ENCODE data around the gene WNK2.
"Not testable (repeated sequence)": the region's sequence is repeated elsewhere in the genome, so short reads cannot be mapped to it uniquely, and the experiment has no call there.

WNK2 gene

GRCh38 chr9:93247099-93247865 is 63.3 kb downstream of the WNK2 start:
- no peak overlapping the region for H3K4me3 ChIP-seq (ENCODE audit: insufficient read depth, low read depth, low read length, poor library complexity, severe bottlenecking)
- no peaks in the 10 kb centered on the region for H3K36me3 ChIP-seq (ENCODE audit: control insufficient read depth, insufficient read depth, low read length)
- H3K4me1 ChIP-seq (ENCODE audit: control insufficient read depth, insufficient read depth, low read length, poor library complexity, severe bottlenecking) = no peaks in the 10 kb centered on the region
- H3K9me3 ChIP-seq (ENCODE audit: control insufficient read depth, low read length) = no peaks in the 10 kb centered on the region
- no peak for DNase-seq
- no peaks in the 10 kb centered on the region for H3K27me3 ChIP-seq (replicated peaks; ENCODE audit: control insufficient read depth, insufficient read depth, low read length, poor library complexity, severe bottlenecking)
- H3K27ac ChIP-seq (ENCODE audit: insufficient read depth, low read length, poor library complexity, severe bottlenecking) = no peak overlapping the region

DNA sequence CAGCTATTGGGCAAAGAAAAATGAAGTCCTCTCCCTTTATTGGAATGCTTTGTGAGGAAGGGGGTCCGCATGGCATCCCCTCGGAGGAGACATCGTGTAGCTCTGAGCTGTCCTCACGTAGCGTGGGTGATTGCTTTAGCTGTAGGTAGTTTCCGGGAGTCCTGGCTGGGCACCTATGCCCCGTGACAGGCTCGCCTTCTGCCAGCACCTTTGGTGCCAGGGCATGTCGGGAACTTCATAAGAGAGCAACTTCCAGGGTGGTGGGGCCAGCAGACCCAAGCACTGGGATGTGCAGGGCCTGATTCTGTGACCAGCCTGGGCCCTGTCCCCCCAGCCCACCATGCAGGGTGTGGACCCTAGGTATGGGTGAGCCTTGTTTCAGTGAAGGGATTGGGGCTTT is 64.0 kb downstream of the WNK2 start:
- Histone ChIP-seq H3K27me3 (replicated peaks; ENCODE audit: control insufficient read depth, insufficient read depth, low read length, poor library complexity, severe bottlenecking) (no peaks in the 10 kb centered on the region), H3K27ac (ENCODE audit: insufficient read depth, low read length, poor library complexity, severe bottlenecking) (no peak overlapping the region), H3K9me3 (ENCODE audit: control insufficient read depth, low read length) (no peaks in the 10 kb centered on the region), H3K4me3 (ENCODE audit: insufficient read depth, low read depth, low read length, poor library complexity, severe bottlenecking) (no peak overlapping the region), H3K36me3 (ENCODE audit: control insufficient read depth, insufficient read depth, low read length) (no peaks in the 10 kb centered on the region), H3K4me1 (ENCODE audit: control insufficient read depth, insufficient read depth, low read length, poor library complexity, severe bottlenecking) (no peaks in the 10 kb centered on the region)
- no peak for DNase-seq

DNA sequence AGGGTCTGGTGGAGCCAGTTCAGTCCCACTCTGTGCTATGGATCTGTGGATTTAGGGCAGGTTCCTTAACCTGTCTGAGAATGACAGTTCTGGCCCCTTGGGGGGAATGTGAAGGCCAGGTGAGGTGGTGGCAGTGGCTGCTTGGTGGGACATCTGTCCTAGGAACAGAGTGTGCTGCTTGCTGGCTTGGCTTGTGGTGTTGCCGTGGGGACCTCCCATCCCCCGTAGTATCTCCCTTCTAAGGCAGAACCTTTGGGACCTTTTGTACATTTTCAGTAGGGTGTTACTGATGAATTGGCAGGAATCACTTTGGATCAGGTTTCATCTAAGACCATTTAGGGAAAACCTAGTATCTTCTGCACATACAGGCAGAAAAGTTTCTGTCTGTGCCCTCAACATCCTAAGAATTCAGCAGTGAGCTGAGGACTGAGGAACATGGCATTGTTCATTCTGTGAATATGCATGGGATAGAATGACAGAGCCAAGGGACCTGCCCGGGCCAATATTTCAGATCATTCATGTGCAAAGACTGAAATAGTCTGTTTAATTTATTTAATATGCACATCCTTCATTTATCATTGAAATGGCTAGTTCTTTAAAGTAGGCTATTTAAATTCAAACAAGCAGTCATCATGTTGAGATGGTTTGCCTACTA is 64.6 kb downstream of the WNK2 start:
- Histone ChIP-seq H3K27ac (ENCODE audit: insufficient read depth, low read length, poor library complexity, severe bottlenecking) (no peak overlapping the region), H3K36me3 (ENCODE audit: control insufficient read depth, insufficient read depth, low read length) (no peaks in the 10 kb centered on the region), H3K4me1 (ENCODE audit: control insufficient read depth, insufficient read depth, low read length, poor library complexity, severe bottlenecking) (no peaks in the 10 kb centered on the region), H3K9me3 (ENCODE audit: control insufficient read depth, low read length) (no peaks in the 10 kb centered on the region), H3K27me3 (replicated peaks; ENCODE audit: control insufficient read depth, insufficient read depth, low read length, poor library complexity, severe bottlenecking) (no peaks in the 10 kb centered on the region), H3K4me3 (ENCODE audit: insufficient read depth, low read depth, low read length, poor library complexity, severe bottlenecking) (no peak overlapping the region)
- no peak for DNase-seq

- Histone ChIP-seq H3K9me3 (ENCODE audit: control insufficient read depth, low read length) (no peaks in the 10 kb centered on the region), H3K4me1 (ENCODE audit: control insufficient read depth, insufficient read depth, low read length, poor library complexity, severe bottlenecking) (no peaks in the 10 kb centered on the region), H3K27me3 (replicated peaks; ENCODE audit: control insufficient read depth, insufficient read depth, low read length, poor library complexity, severe bottlenecking) (no peaks in the 10 kb centered on the region), H3K4me3 (ENCODE audit: insufficient read depth, low read depth, low read length, poor library complexity, severe bottlenecking) (no peak overlapping the region), H3K27ac (ENCODE audit: insufficient read depth, low read length, poor library complexity, severe bottlenecking) (no peak overlapping the region), H3K36me3 (ENCODE audit: control insufficient read depth, insufficient read depth, low read length) (no peaks in the 10 kb centered on the region)
- no peak for DNase-seq
Measured at GRCh38 chr9:93250185-93250584, 66.2 kb downstream of the WNK2 start.

DNA sequence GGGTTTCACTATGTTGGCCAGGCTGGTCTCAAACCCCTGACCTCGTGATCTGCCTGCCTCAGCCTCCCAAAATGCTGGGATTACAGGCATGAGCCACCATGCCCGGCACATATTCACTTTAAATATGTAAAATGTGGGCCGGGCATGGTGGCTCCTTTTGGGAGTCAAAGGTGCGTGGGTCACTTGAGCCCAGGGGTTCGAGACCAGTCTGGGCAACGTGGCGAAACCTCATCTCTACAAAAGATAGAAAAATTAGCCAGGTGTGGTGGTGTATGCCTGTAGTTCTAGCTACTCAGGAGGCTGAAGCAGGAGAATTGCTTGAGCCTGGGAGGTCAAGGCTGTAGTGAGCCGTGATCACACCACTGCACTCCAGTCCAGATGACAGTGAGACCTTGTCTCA is 67.4 kb downstream of the WNK2 start:
- not testable (repeated sequence) for H3K9me3 ChIP-seq (ENCODE audit: control insufficient read depth, low read length); H3K27me3 ChIP-seq (replicated peaks; ENCODE audit: control insufficient read depth, insufficient read depth, low read length, poor library complexity, severe bottlenecking); H3K4me3 ChIP-seq (ENCODE audit: insufficient read depth, low read depth, low read length, poor library complexity, severe bottlenecking); H3K27ac ChIP-seq (ENCODE audit: insufficient read depth, low read length, poor library complexity, severe bottlenecking); H3K4me1 ChIP-seq (ENCODE audit: control insufficient read depth, insufficient read depth, low read length, poor library complexity, severe bottlenecking); DNase-seq; H3K36me3 ChIP-seq (ENCODE audit: control insufficient read depth, insufficient read depth, low read length)

DNA sequence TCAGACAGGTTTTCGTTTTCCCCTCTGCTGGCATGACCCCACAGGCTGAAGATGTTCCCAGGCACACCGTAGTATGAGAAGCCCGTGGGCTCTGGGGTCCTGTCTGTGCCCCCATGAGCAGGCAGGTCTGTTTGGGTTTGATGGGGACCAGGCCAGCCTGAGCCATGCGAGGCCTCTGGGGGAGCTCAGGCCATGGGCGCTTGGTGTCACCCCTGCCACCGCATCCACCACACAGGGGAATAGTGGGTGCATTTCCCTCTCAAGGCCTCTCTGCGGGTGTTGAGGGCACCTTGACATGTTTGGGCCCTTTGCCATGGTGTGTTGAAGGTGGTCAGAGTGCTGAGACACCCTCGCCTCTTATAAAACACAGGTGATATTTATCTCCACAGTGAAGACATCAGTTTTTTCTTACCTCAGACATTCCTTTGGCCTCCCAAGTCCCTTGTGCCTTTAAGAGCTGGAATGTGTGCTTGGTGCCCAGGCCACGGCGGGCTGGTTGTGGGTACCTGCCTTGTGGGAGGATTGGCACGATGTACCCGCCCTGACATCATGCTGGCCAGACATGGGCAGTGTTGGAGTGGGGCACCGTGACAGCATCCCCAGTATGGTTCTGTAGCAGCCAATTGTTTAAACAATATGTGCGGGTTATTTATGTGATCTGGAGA is 68.3 kb downstream of the WNK2 start:
- H3K9me3 ChIP-seq (ENCODE audit: control insufficient read depth, low read length) = no peaks in the 10 kb centered on the region
- H3K27ac ChIP-seq (ENCODE audit: insufficient read depth, low read length, poor library complexity, severe bottlenecking) = no peak overlapping the region
- no peak for DNase-seq
- no peaks in the 10 kb centered on the region for H3K4me1 ChIP-seq (ENCODE audit: control insufficient read depth, insufficient read depth, low read length, poor library complexity, severe bottlenecking)
- no peak overlapping the region for H3K4me3 ChIP-seq (ENCODE audit: insufficient read depth, low read depth, low read length, poor library complexity, severe bottlenecking)
- H3K27me3 ChIP-seq (replicated peaks; ENCODE audit: control insufficient read depth, insufficient read depth, low read length, poor library complexity, severe bottlenecking) = no peaks in the 10 kb centered on the region
- no peaks in the 10 kb centered on the region for H3K36me3 ChIP-seq (ENCODE audit: control insufficient read depth, insufficient read depth, low read length)

DNA sequence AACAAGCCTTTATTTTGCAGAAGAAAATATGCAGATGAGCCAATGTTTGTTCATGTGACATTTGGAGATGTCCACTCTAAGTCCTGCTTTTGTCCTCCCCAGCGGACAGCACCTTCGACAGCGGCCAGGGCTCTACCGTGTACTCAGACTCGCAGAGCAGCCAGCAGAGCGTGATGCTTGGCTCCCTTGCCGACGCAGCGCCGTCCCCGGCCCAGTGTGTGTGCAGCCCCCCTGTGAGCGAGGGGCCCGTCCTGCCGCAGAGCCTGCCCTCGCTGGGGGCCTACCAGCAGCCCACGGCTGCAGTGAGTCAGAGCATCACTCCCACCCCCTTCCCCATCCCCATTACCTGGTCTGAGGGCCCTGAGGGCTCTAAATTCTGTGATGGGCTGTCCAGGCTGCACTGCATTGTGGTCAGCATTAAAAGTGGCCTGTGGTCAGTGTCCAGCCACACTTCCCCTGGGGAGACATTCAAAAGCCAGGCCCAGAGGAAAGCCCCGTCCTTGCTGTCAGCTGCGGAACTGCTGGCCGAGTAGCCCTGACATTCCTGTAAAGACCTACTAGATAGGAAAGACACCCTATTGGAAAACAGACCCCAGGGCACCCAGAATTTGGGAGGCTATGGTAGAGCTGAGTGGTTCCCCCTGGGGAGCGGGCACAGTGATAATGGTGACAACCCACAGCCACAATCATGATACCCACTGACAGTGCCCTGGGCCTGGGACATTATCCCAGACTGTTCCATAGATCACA is 69.0 kb downstream of the WNK2 start:
- Histone ChIP-seq H3K9me3 (ENCODE audit: control insufficient read depth, low read length) (no peaks in the 10 kb centered on the region), H3K4me3 (ENCODE audit: insufficient read depth, low read depth, low read length, poor library complexity, severe bottlenecking) (no peak overlapping the region), H3K36me3 (ENCODE audit: control insufficient read depth, insufficient read depth, low read length) (no peaks in the 10 kb centered on the region), H3K4me1 (ENCODE audit: control insufficient read depth, insufficient read depth, low read length, poor library complexity, severe bottlenecking) (no peaks in the 10 kb centered on the region), H3K27ac (ENCODE audit: insufficient read depth, low read length, poor library complexity, severe bottlenecking) (no peak overlapping the region), H3K27me3 (replicated peaks; ENCODE audit: control insufficient read depth, insufficient read depth, low read length, poor library complexity, severe bottlenecking) (no peaks in the 10 kb centered on the region)
- DNase-seq = no peak

DNA sequence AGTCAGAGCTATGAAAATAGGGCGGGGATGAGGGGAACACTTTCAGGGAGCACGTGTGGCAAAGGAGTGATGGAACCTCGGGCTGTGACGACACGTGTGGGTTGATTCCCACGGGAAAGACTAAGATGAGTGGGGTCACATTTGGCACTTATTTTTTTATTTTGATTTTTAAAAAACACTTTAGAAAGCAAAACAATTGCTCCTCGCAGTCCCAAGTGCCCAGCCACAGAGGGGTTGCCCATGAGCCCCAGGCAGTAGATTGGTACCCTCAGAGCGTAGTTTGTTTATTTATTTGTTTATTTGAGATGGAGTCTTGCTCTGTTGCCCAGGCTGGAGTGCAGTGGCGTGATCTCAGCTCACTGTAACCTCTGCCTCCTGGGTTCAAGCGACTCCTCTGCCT is 69.7 kb downstream of the WNK2 start:
- H3K4me1 ChIP-seq (ENCODE audit: control insufficient read depth, insufficient read depth, low read length, poor library complexity, severe bottlenecking) = no peaks in the 10 kb centered on the region
- no peak overlapping the region for H3K4me3 ChIP-seq (ENCODE audit: insufficient read depth, low read depth, low read length, poor library complexity, severe bottlenecking)
- no peak overlapping the region for H3K27ac ChIP-seq (ENCODE audit: insufficient read depth, low read length, poor library complexity, severe bottlenecking)
- H3K36me3 ChIP-seq (ENCODE audit: control insufficient read depth, insufficient read depth, low read length) = no peaks in the 10 kb centered on the region
- DNase-seq = no peak
- no peaks in the 10 kb centered on the region for H3K27me3 ChIP-seq (replicated peaks; ENCODE audit: control insufficient read depth, insufficient read depth, low read length, poor library complexity, severe bottlenecking)
- no peaks in the 10 kb centered on the region for H3K9me3 ChIP-seq (ENCODE audit: control insufficient read depth, low read length)

GRCh38 chr9:93254061-93254481 is 70.1 kb downstream of the WNK2 start:
- H3K4me1 ChIP-seq (ENCODE audit: control insufficient read depth, insufficient read depth, low read length, poor library complexity, severe bottlenecking) = no peaks in the 10 kb centered on the region
- H3K4me3 ChIP-seq (ENCODE audit: insufficient read depth, low read depth, low read length, poor library complexity, severe bottlenecking) = no peak overlapping the region
- no peak for DNase-seq
- no peaks in the 10 kb centered on the region for H3K9me3 ChIP-seq (ENCODE audit: control insufficient read depth, low read length)
- H3K27ac ChIP-seq (ENCODE audit: insufficient read depth, low read length, poor library complexity, severe bottlenecking) = no peak overlapping the region
- H3K27me3 ChIP-seq (replicated peaks; ENCODE audit: control insufficient read depth, insufficient read depth, low read length, poor library complexity, severe bottlenecking) = no peaks in the 10 kb centered on the region
- no peaks in the 10 kb centered on the region for H3K36me3 ChIP-seq (ENCODE audit: control insufficient read depth, insufficient read depth, low read length)

All from effector memory CD4-positive, alpha-beta T cell (primary cell).